NCI-H146 treated with DMSO at 0.1 percent for 48 hours (cell line): ENCODE measurements around the gene RECK.
"Not testable (repeated sequence)": the region's sequence is repeated elsewhere in the genome, so short reads cannot be mapped to it uniquely, and the experiment has no call there.

Experiments used
- DNase-seq: peaks from one replicate; lab custom pipeline; 2025; ENCODE audit not compliant: unreplicated experiment; lab: John Stamatoyannopoulos, UW

Gene RECK

DNA sequence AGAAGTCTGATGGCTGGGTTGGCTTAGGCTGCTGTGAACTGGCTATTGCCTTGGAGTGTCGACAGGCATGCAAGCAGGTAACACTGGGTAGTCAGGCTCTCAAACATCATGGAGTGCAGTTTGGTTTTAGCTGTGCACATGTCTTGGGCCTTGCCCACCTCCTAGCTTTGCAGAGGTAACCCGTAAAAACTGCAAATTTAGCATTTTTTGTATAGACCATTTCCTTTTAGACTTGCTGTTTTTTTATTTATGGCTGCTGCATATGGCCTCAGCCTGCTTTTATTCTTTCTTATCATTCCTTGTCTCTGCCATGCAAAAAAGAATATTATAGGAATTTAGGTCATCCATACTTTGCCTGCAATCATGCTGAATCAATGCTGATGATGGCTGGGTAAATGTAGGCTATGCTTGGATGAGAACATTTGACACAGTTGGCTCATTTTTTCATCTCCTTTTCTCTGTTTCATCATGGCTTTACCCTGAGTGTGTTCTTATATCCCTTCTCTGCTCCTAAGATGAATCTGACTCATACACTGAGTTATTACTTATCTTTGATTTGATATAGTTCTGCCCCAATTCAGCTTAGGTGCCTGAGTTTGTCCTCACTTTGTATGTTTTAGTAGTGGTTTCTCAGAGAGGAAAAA is 27.2 kb downstream of the RECK start:
- DNase-seq = no peak

DNA sequence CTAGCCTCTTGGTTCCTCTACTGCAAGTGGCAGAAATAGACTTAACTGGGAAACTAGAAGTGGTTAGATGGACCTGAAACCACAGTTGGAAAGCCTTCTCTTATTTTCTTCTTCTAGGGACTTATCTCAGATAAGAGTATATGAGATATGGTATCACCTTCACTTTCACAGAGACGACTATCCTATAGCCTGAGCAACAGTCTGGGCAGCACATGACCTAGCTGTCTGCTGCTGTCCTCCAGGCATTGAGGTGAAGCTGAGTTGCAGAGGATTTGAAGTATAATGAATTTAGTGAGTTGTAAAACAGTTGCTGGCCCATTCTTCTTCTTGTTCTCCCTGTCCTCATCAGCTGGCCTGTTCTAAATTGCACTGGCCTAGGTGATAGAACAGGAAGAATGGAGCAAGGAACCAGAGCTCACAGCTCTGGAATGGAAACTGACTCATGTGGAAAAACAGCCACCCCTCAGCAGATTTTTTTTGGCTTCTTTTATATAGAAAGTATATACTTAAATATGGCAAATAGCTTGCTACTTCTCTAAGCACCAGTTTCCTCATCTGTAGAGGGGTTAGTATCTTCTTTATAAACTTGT is 27.8 kb downstream of the RECK start:
- DNase-seq = no peak

DNA sequence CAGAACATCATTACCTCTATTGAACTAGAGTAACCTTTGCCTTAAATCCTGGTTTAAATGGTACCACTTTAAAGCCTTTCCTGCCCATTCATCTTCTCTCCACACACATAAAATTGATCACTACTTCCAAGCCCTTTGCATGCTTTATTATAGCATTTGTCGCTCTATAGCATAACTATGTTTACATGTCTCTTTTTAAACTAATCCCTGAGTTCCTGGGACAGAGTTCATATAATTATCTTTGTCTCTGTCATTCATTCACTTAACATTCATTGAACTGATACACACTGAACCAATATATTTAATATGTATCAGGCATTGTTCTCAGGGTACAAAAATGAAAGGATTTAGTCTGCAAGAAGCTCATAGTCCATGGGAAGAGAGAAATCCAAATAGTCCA is 37.3 kb downstream of the RECK start:
- DNase-seq = no peak

DNA sequence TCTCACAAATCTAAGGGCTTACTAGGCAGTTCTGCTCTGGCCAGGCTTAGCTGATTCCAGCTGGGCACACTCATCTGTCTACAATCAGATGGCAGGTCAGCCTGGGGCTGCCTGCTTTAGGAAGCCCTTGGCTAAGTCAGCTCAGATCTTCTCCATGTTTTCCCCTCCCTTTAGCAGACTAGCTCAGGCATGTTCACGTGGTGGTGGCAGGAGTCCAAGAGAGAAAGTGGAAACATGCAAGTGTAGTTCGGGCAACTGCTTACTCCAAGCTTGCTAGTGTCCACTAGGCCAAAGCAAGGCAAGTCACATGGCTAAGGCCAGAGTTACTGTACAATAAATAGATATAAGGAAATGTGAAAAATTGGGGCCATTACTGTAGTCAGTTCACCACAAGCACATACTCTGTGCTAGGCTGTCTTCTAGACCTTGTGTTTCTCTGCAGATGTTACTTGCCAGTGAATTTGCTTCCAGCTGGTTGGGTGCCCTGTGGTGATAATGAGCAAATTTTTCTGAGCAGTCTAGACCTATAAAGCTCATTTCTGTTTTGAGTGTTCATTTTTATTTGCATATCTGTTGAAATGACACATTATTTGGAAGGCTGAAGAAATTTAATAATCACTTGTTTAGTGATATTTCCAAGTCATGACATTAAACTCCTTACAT is 38.3 kb downstream of the RECK start:
- DNase-seq = no peak

DNA sequence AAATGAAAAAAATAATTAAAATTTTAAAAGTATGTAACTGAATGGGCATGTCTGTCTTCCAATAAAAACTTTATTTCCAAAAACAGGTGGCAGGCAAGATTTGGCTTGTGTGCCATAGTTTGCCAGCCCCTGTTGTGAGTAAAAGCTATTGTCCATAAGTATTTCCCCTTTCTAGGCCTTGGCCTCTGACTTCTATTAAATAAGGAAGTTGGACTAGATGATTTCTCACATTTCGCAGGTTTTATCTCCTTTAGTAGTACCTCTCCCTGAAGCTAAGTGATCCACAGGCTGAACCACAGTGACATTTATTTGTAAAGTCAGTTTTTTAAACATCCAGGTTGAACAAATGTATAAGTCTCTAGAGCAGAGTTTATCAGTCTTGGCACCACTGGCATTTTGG is 41.3 kb downstream of the RECK start:
- DNase-seq = no peak

DNA sequence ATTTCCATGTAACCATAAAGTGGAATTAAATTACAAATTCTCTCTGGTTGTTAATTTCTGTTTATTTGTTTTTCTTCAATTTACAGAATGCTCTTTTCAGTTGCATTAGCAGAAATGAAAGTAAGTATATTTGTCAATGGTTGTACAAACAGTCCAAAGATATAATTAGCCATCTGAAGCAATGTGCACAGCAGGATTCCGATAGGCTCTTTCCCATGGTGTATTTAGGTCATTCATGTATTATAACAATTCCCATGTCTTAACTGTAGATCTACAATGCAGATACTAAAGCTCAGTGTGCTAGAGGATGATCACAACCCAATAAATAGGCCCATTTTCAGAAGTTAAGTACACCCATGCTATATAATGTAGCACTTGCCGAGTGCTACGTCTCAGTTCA is 43.8 kb downstream of the RECK start:
- no peak for DNase-seq

DNA sequence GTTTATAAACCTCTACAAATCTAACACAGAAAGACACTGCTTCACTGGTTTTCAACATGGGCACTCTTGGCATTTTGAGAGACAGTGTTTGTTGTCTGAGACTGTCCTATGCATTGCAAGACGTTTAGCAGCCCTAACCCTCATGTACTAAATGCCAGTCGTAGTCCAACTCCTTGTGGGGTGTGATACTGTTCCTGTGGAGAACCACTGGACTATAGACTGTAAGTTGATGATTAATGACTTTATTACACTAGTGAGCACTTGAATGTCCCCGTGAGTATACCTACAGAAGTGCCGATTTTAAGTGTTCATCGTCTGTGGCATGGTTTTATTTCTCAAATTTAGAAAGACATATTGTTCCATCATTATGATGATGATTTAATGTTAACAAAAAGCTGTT is 46.2 kb downstream of the RECK start:
- DNase-seq = no peak

DNA sequence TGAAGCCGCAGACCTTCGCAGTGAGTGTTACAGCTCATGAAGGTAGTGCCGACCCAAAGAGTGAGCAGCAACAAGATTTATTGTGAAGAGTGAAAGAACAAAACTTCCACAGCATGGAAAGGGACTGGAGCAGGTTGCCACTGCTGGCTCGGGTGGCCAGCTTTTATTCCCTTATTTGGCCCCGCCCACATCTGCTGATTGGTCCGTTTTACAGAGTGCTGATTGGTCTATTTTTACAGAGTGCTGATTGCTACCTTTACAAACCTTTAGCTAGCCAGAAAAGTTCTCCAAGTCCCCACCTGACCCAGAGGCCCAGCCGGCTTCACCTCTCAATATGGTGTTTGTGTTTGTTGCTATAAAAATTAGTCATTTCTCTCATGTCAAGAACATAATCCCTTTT is 49.7 kb downstream of the RECK start:
- no peak for DNase-seq

DNA sequence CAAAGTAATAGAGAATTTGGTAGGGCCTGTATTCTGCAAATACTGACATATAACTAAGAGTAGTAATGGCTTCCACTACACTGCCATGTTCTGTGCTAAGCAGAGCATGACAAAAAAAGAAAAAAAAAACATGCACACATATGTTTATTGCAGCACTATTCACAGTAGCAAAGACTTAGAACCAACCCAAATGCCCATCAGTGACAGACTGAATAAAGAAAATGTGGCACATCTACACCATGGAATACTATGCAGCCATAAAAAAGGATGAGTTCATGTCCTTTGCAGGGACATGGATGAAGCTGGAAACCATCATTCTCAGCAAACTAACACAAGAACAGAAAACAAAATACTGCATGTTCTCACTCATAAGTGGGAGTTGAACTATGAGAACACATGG is 50.3 kb downstream of the RECK start:
- DNase-seq = not testable (repeated sequence)

DNA sequence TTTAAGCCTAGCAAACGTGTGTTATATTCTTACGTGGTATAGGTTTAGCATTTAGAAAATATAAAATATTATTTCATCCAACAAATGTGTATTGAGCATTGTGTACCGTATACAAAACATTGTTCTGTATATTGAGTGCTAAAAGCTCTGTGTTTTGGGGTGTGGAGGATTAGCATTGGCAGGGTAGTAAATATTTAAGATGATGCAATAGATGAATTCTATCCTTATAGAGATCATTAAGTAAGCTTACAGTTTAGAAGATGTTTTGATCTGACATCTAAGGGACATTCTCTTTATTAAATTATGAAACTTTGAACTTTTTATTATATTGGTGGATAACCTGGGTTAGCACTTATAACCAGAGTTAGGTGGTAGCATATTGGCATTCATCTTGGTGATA is 51.3 kb downstream of the RECK start:
- no peak for DNase-seq

DNA sequence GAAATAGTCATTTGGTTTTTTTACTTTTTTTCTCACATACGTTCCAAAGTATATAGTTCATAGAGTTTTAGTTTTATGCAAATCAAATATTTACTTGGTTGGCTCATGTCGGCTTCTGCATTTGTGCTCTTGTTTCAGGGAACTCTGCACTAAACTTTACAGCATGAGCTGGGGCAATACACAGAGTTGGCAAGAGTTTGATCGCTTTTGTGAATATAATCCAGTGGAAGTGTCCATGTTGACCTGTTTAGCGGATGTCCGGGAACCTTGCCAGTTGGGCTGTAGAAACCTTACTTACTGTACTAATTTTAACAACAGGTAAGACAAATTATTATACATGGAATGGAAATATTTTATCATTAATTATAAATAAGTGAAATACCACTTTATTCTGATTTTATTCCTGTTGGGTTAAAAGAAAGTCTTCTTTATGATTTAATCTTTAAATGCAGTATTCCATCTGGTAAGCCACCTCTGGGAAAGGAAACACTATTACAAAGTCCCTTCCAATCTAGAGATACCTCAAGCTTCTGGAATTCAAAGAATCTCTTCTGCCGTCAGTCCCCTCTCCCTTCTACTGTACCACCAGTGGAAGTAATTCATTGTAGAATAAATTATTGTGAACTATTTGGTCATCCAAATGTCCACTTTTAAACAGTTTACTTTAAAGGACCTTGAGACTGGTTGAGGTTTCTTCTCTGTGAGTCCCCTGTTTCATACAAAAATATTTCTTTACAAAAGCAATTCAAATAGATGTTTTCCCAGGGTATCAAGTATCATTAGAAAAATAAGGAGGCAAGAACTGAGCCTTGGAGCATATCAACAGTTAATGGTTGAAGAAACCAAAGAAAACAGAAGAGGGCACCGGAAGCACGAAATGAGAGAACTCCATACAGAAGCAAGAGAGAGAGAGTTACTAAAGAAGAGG is 54.6 kb downstream of the RECK start:
- no peak for DNase-seq

DNA sequence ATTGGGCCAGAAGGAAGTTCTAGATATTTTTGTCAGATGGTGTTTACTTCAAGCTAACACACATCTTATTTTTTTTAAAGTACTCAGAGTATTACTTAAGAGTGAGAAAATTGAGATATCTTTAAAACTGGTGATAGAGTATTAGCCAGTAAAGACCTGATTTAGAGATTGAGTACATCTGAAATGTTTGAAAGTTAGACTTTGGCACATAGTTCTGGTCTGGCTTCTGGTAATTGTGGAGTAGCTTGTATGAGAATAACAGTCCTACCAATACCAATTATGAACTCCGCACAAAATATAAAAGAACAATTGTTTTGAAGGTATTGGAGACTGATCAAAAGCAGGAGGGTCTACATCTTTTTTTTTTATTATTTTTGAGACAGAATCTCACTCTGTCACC is 55.3 kb downstream of the RECK start:
- DNase-seq = no peak

DNA sequence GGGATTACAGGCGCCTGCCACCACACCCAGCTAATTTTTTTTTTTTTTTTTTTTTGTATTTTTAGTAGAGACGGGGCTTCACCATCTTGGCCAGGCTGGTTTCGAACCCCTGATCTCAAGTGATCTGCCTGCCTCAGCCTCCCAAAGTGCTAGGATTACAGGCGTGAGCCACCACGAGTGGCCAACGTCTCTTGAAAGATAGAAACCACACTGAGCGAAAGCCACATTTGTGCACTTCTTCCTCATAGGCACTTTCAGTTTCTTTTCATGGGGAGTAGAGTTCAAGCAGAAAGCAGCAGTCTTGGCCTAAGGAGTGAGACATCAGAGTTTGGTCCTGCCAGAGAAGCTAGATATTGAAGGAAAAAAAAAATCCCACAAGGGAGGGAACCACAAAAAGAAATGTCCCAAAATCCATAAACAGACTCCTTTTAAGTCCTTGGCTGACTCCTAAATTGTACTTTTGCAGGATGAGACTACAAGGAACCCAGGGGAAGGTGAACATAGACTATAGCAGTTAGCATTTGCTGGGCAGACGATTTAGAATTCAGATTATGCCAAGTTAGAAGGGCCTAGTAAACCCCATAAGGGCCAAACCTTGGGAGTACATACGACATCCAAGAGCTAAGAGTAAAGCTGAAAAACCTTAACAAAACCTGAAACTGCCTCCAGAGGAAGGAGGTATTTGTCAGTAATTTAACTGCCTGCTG is 55.9 kb downstream of the RECK start:
- DNase-seq = no peak

DNA sequence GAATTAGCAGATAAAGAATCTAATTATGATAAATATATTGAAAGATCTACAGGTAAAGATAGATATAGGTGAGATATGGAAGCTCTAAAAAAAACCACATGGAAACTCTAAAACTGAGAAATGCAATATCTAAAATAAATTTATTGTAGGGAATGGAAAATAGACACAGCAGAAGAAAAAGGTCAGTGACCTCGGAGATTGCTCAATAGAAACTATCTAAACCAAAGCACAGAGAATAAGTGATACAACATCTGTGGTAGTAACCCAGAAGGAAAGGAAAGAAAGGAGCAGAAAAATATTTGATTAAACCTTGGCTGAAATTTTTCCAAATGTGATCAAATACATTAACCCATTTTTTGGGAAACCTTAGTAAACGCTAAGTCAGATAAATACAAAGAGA is 56.7 kb downstream of the RECK start:
- no peak for DNase-seq

DNA sequence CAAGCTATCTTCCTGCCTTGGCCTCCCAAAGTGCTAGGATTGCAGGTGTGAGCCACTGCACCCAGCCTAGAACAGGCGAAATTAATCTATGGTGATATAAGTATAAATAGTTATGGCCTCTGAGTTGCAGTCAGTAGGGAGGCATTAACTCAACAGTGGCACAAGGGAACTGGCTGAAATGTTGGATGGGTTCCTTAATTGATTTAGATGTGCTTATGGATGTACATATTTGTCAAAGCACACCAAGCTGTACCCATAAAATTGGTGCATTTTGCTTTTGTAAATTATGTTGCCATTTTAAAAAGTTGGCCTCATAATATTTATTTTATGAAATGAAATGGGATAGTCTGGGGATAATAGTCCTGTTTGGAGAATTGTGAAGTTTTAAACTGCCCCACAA is 63.0 kb downstream of the RECK start:
- no peak for DNase-seq

DNA sequence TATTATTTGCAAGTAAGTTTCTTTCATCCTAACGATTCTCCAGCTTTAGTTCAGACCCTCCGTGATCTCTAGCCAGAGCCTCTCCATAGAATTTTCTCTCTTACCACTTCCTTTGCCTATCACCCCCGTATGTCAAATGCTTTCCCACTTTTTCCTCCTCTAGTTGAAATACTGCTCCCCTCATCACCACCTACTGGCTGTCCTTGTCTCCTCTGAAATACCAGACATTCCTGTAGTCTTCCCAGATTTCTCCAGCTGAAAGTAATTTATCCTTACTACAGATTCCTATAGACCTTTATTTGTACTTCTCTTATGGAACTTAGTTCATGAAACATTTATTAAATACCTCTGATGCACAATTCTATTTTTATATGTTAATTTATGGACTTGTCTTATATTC is 63.8 kb downstream of the RECK start:
- DNase-seq = no peak

DNA sequence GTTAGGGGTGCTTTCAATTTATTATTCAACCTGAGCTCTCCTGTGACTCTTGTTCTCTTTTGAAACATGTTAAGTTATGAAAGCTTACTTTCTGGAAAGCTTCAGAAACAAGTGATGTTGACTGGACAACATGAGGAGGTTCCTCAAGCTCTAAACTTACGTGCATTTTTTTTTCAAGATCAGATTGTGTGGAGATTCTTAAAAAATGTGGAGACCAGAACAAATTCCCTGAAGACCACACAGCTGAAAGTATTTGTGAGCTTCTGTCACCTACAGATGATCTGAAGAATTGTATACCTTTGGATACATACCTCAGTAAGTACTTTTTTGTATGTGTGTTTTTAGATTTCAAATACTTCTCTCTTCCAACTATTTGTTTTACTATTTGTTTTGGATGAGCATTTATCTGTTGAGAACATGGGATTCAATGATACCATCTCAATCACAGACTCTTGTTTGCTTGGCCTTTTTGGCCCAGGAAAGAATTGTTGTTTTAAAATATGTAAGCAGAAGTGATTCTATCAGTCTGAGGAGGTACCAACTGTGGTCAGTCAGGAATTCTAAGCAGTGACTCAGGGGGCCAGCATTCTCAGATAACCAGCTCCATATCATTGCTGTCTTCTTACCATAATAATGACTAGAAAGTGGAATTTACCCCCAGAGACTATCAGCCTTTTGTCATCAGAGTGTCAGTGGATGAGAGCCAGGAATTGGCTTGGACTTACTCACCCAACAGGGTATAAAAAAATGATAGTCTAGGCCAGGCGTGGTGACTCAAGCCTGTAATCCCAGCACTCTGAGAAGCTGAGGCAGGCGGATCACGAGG is 65.4 kb downstream of the RECK start:
- no peak for DNase-seq

DNA sequence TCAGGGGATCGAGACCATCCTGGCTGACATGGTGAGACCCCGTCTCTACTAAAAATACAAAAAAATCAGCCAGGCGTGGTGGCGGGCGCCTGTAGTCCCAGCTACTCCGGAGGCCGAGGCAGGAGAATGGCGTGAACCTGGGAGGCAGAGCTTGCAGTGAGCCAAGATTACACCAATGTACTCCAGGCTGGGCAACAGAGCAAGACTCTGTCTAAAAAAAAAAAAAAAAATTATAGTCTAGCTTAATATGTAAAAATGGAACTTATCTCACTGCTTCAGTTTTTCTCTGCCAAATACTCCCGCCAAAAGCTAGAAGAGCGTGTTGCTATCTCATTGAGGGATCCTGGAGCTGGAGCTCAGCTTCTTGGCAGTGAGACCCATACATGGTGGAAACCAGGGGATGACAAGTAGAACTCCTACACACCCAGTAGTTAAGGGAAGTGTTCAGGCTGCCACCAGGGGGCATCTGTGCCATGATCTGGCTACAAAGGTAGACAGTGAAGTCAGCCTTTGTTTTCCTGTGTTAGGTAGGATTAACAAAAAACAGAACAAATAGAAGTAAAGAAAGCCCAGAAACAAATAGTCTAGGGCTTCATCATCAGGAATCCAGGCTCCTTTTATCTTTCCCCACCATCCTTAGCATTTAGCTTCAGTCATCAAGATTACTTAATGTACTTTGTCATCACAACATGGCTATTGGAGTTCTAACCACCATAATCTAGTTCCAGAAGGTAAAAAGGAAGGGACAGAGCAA is 66.2 kb downstream of the RECK start:
- peak; percentile 53 for DNase-seq

DNA sequence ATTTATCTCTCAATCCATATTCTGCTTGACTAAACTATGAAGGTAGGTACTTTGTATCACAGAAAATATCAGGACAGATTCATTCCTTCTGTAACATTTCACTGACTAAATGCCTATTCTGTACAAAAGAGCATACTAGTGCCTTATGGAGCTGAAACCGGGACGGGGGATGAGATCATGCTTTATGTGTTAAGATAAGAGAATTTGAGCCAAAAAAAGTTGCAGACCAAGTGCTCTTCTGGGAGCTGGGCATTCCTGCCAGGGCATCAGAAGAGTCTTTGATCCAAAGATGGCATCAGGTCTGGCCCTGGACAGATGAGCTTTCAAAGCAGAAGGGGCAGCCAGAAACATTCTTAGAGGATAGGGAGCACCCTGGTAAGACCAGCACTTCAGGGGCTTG is 72.4 kb downstream of the RECK start:
- DNase-seq = no peak

DNA sequence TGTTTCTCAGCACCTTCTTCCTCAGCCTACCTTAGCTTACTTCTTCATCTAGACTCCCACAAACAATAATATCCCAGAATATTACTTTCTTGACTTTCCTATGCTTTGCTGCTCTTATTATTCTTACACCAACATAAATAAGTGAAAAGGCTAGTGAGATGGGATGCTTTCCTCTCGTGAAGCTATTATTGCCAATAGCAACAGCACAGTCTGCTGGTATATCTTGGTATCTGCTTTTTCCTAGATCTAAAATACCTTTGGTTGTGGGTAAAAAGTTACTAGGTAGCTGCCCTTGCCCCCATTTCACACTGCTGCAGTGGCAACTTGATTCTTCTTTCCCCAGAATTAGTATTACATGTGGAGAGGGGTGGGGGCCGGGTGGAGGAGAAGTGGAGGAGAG is 73.7 kb downstream of the RECK start:
- DNase-seq = no peak
